ENCODE measurements around the gene LARGE1.

DNA sequence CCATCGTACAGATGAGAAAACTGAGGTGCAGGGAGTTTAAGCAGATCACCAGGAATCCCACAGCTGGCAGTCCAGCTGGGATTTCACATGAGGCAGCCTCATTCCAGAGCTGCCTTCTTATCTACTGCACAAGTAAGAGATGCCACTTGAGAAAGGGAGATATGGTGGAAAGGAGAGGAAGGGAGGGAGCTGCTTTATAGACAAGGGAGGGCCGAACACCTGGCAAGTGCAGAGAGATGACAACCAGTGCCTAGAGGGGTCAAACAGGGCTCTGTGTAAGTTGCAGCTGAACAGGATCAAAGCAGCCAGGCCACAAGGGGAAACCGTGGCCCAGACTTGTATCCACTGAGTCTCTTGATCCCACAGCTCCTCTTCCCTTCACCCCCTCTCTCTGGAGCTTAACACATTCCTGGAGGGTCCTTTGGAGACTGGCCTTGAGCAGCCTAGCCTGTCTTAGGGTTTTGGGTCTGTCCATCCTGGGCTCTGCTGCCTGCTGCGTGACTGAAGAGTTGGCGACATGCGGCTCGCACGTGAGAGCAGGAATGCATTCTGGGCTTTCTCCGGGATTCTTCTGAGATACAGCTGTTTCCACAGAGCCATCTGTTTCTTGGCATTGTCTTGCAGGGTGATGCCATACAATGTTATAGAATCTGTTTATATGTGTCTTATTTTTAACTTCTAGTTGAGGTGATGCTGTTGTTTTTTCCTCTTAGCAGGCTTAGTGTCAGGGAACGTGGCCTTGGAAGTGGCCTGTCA is 593.6 kb downstream of the LARGE1 start:
- TF ChIP-seq, protein P1, sequence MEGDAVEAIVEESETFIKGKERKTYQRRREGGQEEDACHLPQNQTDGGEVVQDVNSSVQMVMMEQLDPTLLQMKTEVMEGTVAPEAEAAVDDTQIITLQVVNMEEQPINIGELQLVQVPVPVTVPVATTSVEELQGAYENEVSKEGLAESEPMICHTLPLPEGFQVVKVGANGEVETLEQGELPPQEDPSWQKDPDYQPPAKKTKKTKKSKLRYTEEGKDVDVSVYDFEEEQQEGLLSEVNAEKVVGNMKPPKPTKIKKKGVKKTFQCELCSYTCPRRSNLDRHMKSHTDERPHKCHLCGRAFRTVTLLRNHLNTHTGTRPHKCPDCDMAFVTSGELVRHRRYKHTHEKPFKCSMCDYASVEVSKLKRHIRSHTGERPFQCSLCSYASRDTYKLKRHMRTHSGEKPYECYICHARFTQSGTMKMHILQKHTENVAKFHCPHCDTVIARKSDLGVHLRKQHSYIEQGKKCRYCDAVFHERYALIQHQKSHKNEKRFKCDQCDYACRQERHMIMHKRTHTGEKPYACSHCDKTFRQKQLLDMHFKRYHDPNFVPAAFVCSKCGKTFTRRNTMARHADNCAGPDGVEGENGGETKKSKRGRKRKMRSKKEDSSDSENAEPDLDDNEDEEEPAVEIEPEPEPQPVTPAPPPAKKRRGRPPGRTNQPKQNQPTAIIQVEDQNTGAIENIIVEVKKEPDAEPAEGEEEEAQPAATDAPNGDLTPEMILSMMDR (IDR thresholded peaks at IDR 0.05 in 2 of 3, conservative IDR thresholded peaks at IDR 0.05 in 1 of 3; ENCODE audit: borderline replicate concordance in 1 of 3, insufficient read depth in 1 of 3, low read depth in 2 of 3, low read length in 2 of 3): no peak
- no peak for TF ChIP-seq POLR2AphosphoS5 (IDR thresholded peaks at IDR 0.05; ENCODE audit: low read depth, low read length)
- TF ChIP-seq RAD21 (IDR thresholded peaks at IDR 0.05; ENCODE audit: low read depth): no peak
- TF ChIP-seq EZH2 (IDR thresholded peaks at IDR 0.05): no peak
- no peak for TF ChIP-seq EZH2phosphoT487 (IDR thresholded peaks at IDR 0.05; ENCODE audit: borderline replicate concordance)
- TF ChIP-seq POLR2A (IDR thresholded peaks at IDR 0.05; ENCODE audit: borderline replicate concordance, extremely low read depth, insufficient read depth, insufficient read length): no peak
- TF ChIP-seq, protein P2, sequence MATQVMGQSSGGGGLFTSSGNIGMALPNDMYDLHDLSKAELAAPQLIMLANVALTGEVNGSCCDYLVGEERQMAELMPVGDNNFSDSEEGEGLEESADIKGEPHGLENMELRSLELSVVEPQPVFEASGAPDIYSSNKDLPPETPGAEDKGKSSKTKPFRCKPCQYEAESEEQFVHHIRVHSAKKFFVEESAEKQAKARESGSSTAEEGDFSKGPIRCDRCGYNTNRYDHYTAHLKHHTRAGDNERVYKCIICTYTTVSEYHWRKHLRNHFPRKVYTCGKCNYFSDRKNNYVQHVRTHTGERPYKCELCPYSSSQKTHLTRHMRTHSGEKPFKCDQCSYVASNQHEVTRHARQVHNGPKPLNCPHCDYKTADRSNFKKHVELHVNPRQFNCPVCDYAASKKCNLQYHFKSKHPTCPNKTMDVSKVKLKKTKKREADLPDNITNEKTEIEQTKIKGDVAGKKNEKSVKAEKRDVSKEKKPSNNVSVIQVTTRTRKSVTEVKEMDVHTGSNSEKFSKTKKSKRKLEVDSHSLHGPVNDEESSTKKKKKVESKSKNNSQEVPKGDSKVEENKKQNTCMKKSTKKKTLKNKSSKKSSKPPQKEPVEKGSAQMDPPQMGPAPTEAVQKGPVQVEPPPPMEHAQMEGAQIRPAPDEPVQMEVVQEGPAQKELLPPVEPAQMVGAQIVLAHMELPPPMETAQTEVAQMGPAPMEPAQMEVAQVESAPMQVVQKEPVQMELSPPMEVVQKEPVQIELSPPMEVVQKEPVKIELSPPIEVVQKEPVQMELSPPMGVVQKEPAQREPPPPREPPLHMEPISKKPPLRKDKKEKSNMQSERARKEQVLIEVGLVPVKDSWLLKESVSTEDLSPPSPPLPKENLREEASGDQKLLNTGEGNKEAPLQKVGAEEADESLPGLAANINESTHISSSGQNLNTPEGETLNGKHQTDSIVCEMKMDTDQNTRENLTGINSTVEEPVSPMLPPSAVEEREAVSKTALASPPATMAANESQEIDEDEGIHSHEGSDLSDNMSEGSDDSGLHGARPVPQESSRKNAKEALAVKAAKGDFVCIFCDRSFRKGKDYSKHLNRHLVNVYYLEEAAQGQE (IDR thresholded peaks at IDR 0.05; ENCODE audit: low read depth): no peak
- TF ChIP-seq CBX3 (IDR thresholded peaks at IDR 0.05; ENCODE audit: low read depth): no peak
- TF ChIP-seq, protein P3, sequence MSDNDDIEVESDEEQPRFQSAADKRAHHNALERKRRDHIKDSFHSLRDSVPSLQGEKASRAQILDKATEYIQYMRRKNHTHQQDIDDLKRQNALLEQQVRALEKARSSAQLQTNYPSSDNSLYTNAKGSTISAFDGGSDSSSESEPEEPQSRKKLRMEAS (IDR thresholded peaks at IDR 0.05): no peak
